GM12891 (cell line): ENCODE data around the gene SHB.

Experiments
- PAX5 ChIP-seq: IDR thresholded peaks from 2 replicates; pipeline ENCODE4 v1.6.1; 2011; ENCODE audit warnings: low read length, moderate library complexity, mild to moderate bottlenecking; ENCODE audit not compliant: insufficient read depth, severe bottlenecking
- POLR2A ChIP-seq: IDR thresholded peaks from 2 replicates; pipeline ENCODE4 v1.6.1; 2011; ENCODE audit warnings: low read depth, low read length, control low read depth
- POU2F2 ChIP-seq: IDR thresholded peaks from 2 replicates; pipeline ENCODE4 v1.6.1; 2011; ENCODE audit warnings: low read depth, mild to moderate bottlenecking, control low read depth, low read length, moderate library complexity
- SPI1 ChIP-seq: IDR thresholded peaks from 2 replicates; pipeline ENCODE4 v1.6.1; 2011; ENCODE audit warnings: low read depth, low read length, control low read depth
- TAF1 ChIP-seq: IDR thresholded peaks from 2 replicates; pipeline ENCODE4 v1.6.1; 2011; ENCODE audit warnings: low read depth, low read length, control low read depth

- TF ChIP-seq POLR2A (no peak), SPI1 (no peak), POU2F2 (no peak), PAX5 (no peak), TAF1 (no peak)
These were observed 93.4 kb downstream of the SHB start for GRCh38 chr9:37975639-37976038.
